Measurements from ENCODE around the gene TMEM151B.

TMEM151B gene

DNA sequence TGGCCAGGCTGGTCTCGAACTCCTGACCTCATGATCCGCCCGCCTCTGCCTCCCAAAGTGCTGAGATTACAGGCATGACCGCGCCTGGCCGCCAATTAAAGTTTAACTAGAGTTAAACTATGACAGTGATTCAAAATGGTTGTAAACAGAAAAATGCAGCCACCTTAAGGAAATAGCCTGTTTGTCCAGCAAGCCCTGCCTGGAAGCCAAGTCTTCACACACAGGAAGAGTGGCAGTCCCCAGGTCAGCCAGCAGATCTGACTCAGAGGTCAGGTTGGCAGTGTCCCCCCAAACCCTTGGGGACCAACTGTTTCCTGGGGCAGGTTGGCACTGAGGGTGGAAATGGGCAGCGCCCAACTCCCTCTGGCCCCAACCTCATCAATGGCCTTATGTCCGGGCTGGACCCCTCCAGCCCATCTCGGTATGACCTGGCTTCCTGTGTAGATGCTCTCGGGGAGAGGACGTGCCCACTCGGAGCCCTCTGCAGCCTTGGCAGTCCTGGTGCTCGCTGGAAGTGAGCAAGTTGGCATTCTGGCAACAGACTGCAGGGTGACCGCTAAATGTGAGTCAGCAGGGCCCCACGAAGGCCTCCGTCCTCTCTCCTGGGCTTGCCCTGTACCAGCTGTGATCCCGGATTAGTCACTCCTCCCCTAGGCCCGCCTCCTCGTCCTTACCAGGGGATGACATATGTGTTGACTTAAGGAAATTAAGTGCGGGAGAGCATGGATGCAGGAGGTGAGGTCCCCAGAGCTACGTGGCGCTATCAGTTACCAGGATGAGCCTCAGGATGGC is 33.0 kb upstream of the TMEM151B start:
- H3K4me1 ChIP-seq (ENCODE audit: control extremely low read depth in 1 of 4, control insufficient read depth in 4 of 4, insufficient read depth in 4 of 4, low read length in 3 of 4), result peaks cover 0 to 42% (median 37%) of the 10 kb centered on the region in 4 experiments
- WGBS (ENCODE audit: insufficient coverage), result 37% methylated on average over 20 of the region's 22 CpGs
- no peaks in the 10 kb centered on the region for H3K9me3 ChIP-seq (ENCODE audit: control extremely low read depth in 1 of 5, control insufficient read depth in 4 of 5, insufficient read depth in 2 of 5, low read depth in 1 of 5, low read length in 4 of 5)
- peak overlapping the region; percentile 39 to 82 (median 64) for H3K4me3 ChIP-seq (ENCODE audit: control insufficient read depth in 1 of 7, extremely low read depth in 1 of 7, insufficient read depth in 4 of 7, low read depth in 2 of 7, low read length in 6 of 7)
- H3K27me3 ChIP-seq (replicated peaks in 2 of 5; ENCODE audit: control insufficient read depth in 4 of 5, insufficient read depth in 5 of 5, low read length in 4 of 5), result no peaks in the 10 kb centered on the region
- DNase-seq, result peak; percentile 90 to 97 (median 95)
- ChIA-PET CTCF (interaction anchor here (0.6 to 6.3 kb wide), 13 partner anchors 8 to 141 kb away, joined by 3 to 96 read pairs (median 4); partner anchors contain the start of genes HSP90AB1 and SLC29A1), POLR2A (interaction anchor here (0.6 to 1.8 kb wide), 4 partner anchors 8 to 143 kb away, joined by 3 to 14 read pairs (median 4); partner anchors contain the start of gene HSP90AB1)
- H3K27ac ChIP-seq (ENCODE audit: insufficient read depth in 1 of 2, low read depth in 1 of 2, low read length in 2 of 2, poor library complexity in 1 of 2, severe bottlenecking in 2 of 2), result peak overlapping the region in 1 of 2 experiments; percentile 86
- H3K36me3 ChIP-seq (ENCODE audit: control insufficient read depth in 4 of 4, insufficient read depth in 4 of 4, low read length in 3 of 4), result peaks cover 0 to 24% (median under 1%) of the 10 kb centered on the region in 4 experiments

GRCh38 chr6:44237813-44238433 is 32.3 kb upstream of the TMEM151B start:
- H3K27ac ChIP-seq (ENCODE audit: insufficient read depth in 1 of 2, low read depth in 1 of 2, low read length in 2 of 2, poor library complexity in 1 of 2, severe bottlenecking in 2 of 2), result peak overlapping the region in 1 of 2 experiments; percentile 86
- 2% methylated on average over 39 of the region's 42 CpGs for WGBS (ENCODE audit: insufficient coverage)
- POLR2A ChIA-PET, result interaction anchor here (0.6 to 1.8 kb wide), 4 partner anchors 8 to 143 kb away, joined by 3 to 14 read pairs (median 4); partner anchors contain the start of gene HSP90AB1
- peak overlapping the region; percentile 39 to 82 (median 64) for H3K4me3 ChIP-seq (ENCODE audit: control insufficient read depth in 1 of 7, extremely low read depth in 1 of 7, insufficient read depth in 4 of 7, low read depth in 2 of 7, low read length in 6 of 7)
- CTCF ChIA-PET, result interaction anchor here (1.0 to 6.3 kb wide), 10 partner anchors 8 to 141 kb away, joined by 3 to 96 read pairs (median 4); partner anchors contain the start of gene SLC29A1
- peak; percentile 64 to 87 (median 84) for DNase-seq
- H3K9me3 ChIP-seq (ENCODE audit: control extremely low read depth in 1 of 5, control insufficient read depth in 4 of 5, insufficient read depth in 2 of 5, low read depth in 1 of 5, low read length in 4 of 5), result no peaks in the 10 kb centered on the region
- H3K4me1 ChIP-seq (ENCODE audit: control extremely low read depth in 1 of 4, control insufficient read depth in 4 of 4, insufficient read depth in 4 of 4, low read length in 3 of 4), result peaks cover 0 to 38% (median 32%) of the 10 kb centered on the region in 4 experiments
- H3K36me3 ChIP-seq (ENCODE audit: control insufficient read depth in 4 of 4, insufficient read depth in 4 of 4, low read length in 3 of 4), result peaks cover 0 to 17% (median 0%) of the 10 kb centered on the region in 4 experiments
- H3K27me3 ChIP-seq (replicated peaks in 2 of 5; ENCODE audit: control insufficient read depth in 4 of 5, insufficient read depth in 5 of 5, low read length in 4 of 5), result no peaks in the 10 kb centered on the region

GRCh38 chr6:44238687-44239350 is 31.4 kb upstream of the TMEM151B start:
- ChIA-PET POLR2A (interaction anchor here (1.8 kb wide), 1 partner anchor 8 kb away, joined by 14 read pairs; the partner anchor contains the start of gene HSP90AB1), CTCF (interaction anchor here (1.0 to 6.3 kb wide), 7 partner anchors 9 to 87 kb away, joined by 3 to 96 read pairs (median 3); partner anchors contain the start of gene SLC29A1)
- H3K4me1 ChIP-seq (ENCODE audit: control extremely low read depth in 1 of 4, control insufficient read depth in 4 of 4, insufficient read depth in 4 of 4, low read length in 3 of 4), result peaks cover 0 to 29% (median 23%) of the 10 kb centered on the region in 4 experiments
- H3K36me3 ChIP-seq (ENCODE audit: control insufficient read depth in 4 of 4, insufficient read depth in 4 of 4, low read length in 3 of 4), result peaks cover 0 to 11% (median 0%) of the 10 kb centered on the region in 4 experiments
- H3K27ac ChIP-seq (ENCODE audit: insufficient read depth in 1 of 2, low read depth in 1 of 2, low read length in 2 of 2, poor library complexity in 1 of 2, severe bottlenecking in 2 of 2), result no peak overlapping the region
- no peaks in the 10 kb centered on the region for H3K9me3 ChIP-seq (ENCODE audit: control extremely low read depth in 1 of 5, control insufficient read depth in 4 of 5, insufficient read depth in 2 of 5, low read depth in 1 of 5, low read length in 4 of 5)
- H3K4me3 ChIP-seq (ENCODE audit: control insufficient read depth in 1 of 7, extremely low read depth in 1 of 7, insufficient read depth in 4 of 7, low read depth in 2 of 7, low read length in 6 of 7), result no peak overlapping the region
- H3K27me3 ChIP-seq (replicated peaks in 2 of 5; ENCODE audit: control insufficient read depth in 4 of 5, insufficient read depth in 5 of 5, low read length in 4 of 5), result no peaks in the 10 kb centered on the region
- no peak for DNase-seq
- WGBS (ENCODE audit: insufficient coverage), result 96% methylated on average over 7 of the region's 7 CpGs

GRCh38 chr6:44243345-44243744 is 26.9 kb upstream of the TMEM151B start:
- no peaks in the 10 kb centered on the region for H3K9me3 ChIP-seq (ENCODE audit: control extremely low read depth in 1 of 5, control insufficient read depth in 4 of 5, insufficient read depth in 2 of 5, low read depth in 1 of 5, low read length in 4 of 5)
- H3K4me3 ChIP-seq (ENCODE audit: control insufficient read depth in 1 of 7, extremely low read depth in 1 of 7, insufficient read depth in 4 of 7, low read depth in 2 of 7, low read length in 6 of 7), result no peak overlapping the region
- WGBS (ENCODE audit: insufficient coverage), result 96% methylated on average over 4 of the region's 7 CpGs
- DNase-seq, result no peak
- peaks cover 0 to 7% (median 1%) of the 10 kb centered on the region in 4 experiments for H3K36me3 ChIP-seq (ENCODE audit: control insufficient read depth in 4 of 4, insufficient read depth in 4 of 4, low read length in 3 of 4)
- no peak overlapping the region for H3K27ac ChIP-seq (ENCODE audit: insufficient read depth in 1 of 2, low read depth in 1 of 2, low read length in 2 of 2, poor library complexity in 1 of 2, severe bottlenecking in 2 of 2)
- peaks cover 5 to 20% (median 16%) of the 10 kb centered on the region in 4 experiments for H3K4me1 ChIP-seq (ENCODE audit: control extremely low read depth in 1 of 4, control insufficient read depth in 4 of 4, insufficient read depth in 4 of 4, low read length in 3 of 4)
- no peaks in the 10 kb centered on the region for H3K27me3 ChIP-seq (replicated peaks in 2 of 5; ENCODE audit: control insufficient read depth in 4 of 5, insufficient read depth in 5 of 5, low read length in 4 of 5)
- ChIA-PET POLR2A (no interaction called here), CTCF (interaction anchor here (0.8 to 6.3 kb wide), 4 partner anchors 8 to 71 kb away, joined by 3 to 32 read pairs (median 16); no protein-coding TSS in a partner anchor)

DNA sequence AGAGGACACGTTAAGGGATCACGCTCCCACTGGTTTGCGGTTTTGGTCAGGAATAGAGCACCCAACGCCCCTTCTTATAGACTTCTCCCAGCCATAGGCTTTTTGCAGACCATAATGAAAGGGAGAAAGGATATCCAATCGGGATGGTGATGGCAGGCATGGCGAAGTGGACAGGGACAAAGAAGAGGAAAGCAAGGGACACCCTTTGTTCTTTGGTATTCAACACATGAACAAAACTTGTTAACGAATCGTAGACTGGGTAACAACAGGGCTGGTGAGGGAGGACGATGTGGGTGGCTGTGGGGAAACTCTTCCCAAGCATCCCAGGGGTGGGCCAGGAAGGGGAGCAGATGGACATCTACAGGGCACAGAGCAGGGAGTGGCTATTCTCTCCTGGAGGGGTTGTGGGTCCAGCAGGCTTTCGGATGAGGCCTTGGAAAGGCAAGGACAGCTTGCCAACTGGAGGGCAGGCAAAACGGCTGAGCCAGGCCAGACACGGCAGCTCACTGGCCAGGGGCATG is 24.8 kb upstream of the TMEM151B start:
- 83% methylated on average over 12 of the region's 12 CpGs for WGBS (ENCODE audit: insufficient coverage)
- Histone ChIP-seq H3K9me3 (ENCODE audit: control extremely low read depth in 1 of 5, control insufficient read depth in 4 of 5, insufficient read depth in 2 of 5, low read depth in 1 of 5, low read length in 4 of 5) (no peaks in the 10 kb centered on the region), H3K4me1 (ENCODE audit: control extremely low read depth in 1 of 4, control insufficient read depth in 4 of 4, insufficient read depth in 4 of 4, low read length in 3 of 4) (peaks cover 13 to 37% (median 31%) of the 10 kb centered on the region in 4 experiments), H3K27ac (ENCODE audit: insufficient read depth in 1 of 2, low read depth in 1 of 2, low read length in 2 of 2, poor library complexity in 1 of 2, severe bottlenecking in 2 of 2) (no peak overlapping the region), H3K27me3 (replicated peaks in 2 of 5; ENCODE audit: control insufficient read depth in 4 of 5, insufficient read depth in 5 of 5, low read length in 4 of 5) (no peaks in the 10 kb centered on the region), H3K4me3 (ENCODE audit: control insufficient read depth in 1 of 7, extremely low read depth in 1 of 7, insufficient read depth in 4 of 7, low read depth in 2 of 7, low read length in 6 of 7) (peak overlapping the region in 6 of 7 experiments; percentile 96 to 100 (median 98)), H3K36me3 (ENCODE audit: control insufficient read depth in 4 of 4, insufficient read depth in 4 of 4, low read length in 3 of 4) (peaks cover 15 to 26% (median 17%) of the 10 kb centered on the region in 4 experiments)
- no peak for DNase-seq
- ChIA-PET CTCF (interaction anchor here (0.9 to 6.3 kb wide), 15 partner anchors 8 to 93 kb away, joined by 3 to 32 read pairs (median 4); no protein-coding TSS in a partner anchor), POLR2A (interaction anchor here (0.5 to 3.4 kb wide), 5 partner anchors 8 to 1132 kb away, joined by 3 to 42 read pairs (median 4); partner anchors contain the start of gene SLC35B2)
